ENCODE results near the gene MOV10. TPM values are rescaled to one million over a fixed set of nuclear protein-coding genes. Genes with fewer than 3 reads are reported as not detected.

Gene MOV10
- total and polyA plus RNA-seq, 2 donors (not counting 3 experiments of a cell fraction or from before 2014, with no cell fraction given): 97.1 to 113 TPM

GRCh38 chr1:112665857-112666256 is 8.6 kb upstream of the MOV10 start:
- Histone ChIP-seq H3K27ac (ENCODE audit: insufficient read depth, low read depth, low read length) (no peak overlapping the region), H3K9ac (replicated peaks; ENCODE audit: extremely low read depth, insufficient read depth, low read length) (no peak overlapping the region), H4K20me1 (replicated peaks; ENCODE audit: control insufficient read depth, extremely low read depth, insufficient read depth, low read length) (no peaks in the 10 kb centered on the region), H3K36me3 (ENCODE audit: control insufficient read depth in 2 of 2, extremely low read depth in 1 of 2, insufficient read depth in 2 of 2, low read length in 2 of 2) (peaks cover 17 to 29% of the 10 kb centered on the region in 2 experiments), H3K9me1 (replicated peaks; ENCODE audit: control insufficient read depth, extremely low read depth, insufficient read depth, low read length) (no peaks in the 10 kb centered on the region), H2AFZ (ENCODE audit: low read depth, low read length) (no peak overlapping the region), H3K79me2 (ENCODE audit: control insufficient read depth, insufficient read depth, low read length) (no peaks in the 10 kb centered on the region), H3K4me1 (ENCODE audit: control insufficient read depth, extremely low read depth, insufficient read depth, low read length) (no peaks in the 10 kb centered on the region), H3K27me3 (ENCODE audit: control insufficient read depth in 2 of 2, insufficient read depth in 2 of 2, low read length in 2 of 2) (no peaks in the 10 kb centered on the region), H3K4me2 (ENCODE audit: insufficient read depth, low read length) (no peak overlapping the region), H3K9me3 (replicated peaks; ENCODE audit: control insufficient read depth, insufficient read depth, low read length) (no peaks in the 10 kb centered on the region), H3K4me3 (replicated peaks in 1 of 3; ENCODE audit: insufficient read depth in 1 of 3, low read depth in 1 of 3, low read length in 3 of 3) (no peak overlapping the region)
- BruUV-seq (replicated peaks): no TSS peak
- no peak for TF ChIP-seq POLR2AphosphoS5 (IDR thresholded peaks at IDR 0.05; ENCODE audit: insufficient read depth, low read depth, low read length)
- intact Hi-C loops (cut with micrococcal nuclease) (no loop called here), dilution Hi-C loops (cut with MboI; ENCODE audit: extremely low pct_ligation_motif_present, low sequenced_read_pairs) (no loop called here)
- POLR2A ChIA-PET: no interaction called here
- no peak for FAIRE-seq
- CTCF ChIA-PET: interaction anchor here (1.0 to 1.2 kb wide), 2 partner anchors 13 to 22 kb away, joined by 3 read pairs; no protein-coding TSS in a partner anchor
- DNase-seq (ENCODE audit: low read depth, low spot score): no peak

- Histone ChIP-seq H3K36me3 (ENCODE audit: control insufficient read depth in 2 of 2, extremely low read depth in 1 of 2, insufficient read depth in 2 of 2, low read length in 2 of 2) (peaks cover 12 to 30% of the 10 kb centered on the region in 2 experiments), H3K4me3 (replicated peaks in 1 of 3; ENCODE audit: insufficient read depth in 1 of 3, low read depth in 1 of 3, low read length in 3 of 3) (no peak overlapping the region), H2AFZ (ENCODE audit: low read depth, low read length) (no peak overlapping the region), H4K20me1 (replicated peaks; ENCODE audit: control insufficient read depth, extremely low read depth, insufficient read depth, low read length) (no peaks in the 10 kb centered on the region), H3K4me2 (ENCODE audit: insufficient read depth, low read length) (no peak overlapping the region), H3K9me3 (replicated peaks; ENCODE audit: control insufficient read depth, insufficient read depth, low read length) (no peaks in the 10 kb centered on the region), H3K9me1 (replicated peaks; ENCODE audit: control insufficient read depth, extremely low read depth, insufficient read depth, low read length) (no peaks in the 10 kb centered on the region), H3K27ac (ENCODE audit: insufficient read depth, low read depth, low read length) (no peak overlapping the region), H3K9ac (replicated peaks; ENCODE audit: extremely low read depth, insufficient read depth, low read length) (no peak overlapping the region), H3K4me1 (ENCODE audit: control insufficient read depth, extremely low read depth, insufficient read depth, low read length) (no peaks in the 10 kb centered on the region), H3K27me3 (ENCODE audit: control insufficient read depth in 2 of 2, insufficient read depth in 2 of 2, low read length in 2 of 2) (no peaks in the 10 kb centered on the region), H3K79me2 (ENCODE audit: control insufficient read depth, insufficient read depth, low read length) (no peaks in the 10 kb centered on the region)
- ChIA-PET CTCF (interaction anchor here (0.5 kb wide), 1 partner anchor 68 kb away, joined by 3 read pairs; no protein-coding TSS in a partner anchor), POLR2A (no interaction called here)
- intact Hi-C loops (cut with micrococcal nuclease) (no loop called here), dilution Hi-C loops (cut with MboI; ENCODE audit: extremely low pct_ligation_motif_present, low sequenced_read_pairs) (no loop called here)
- TF ChIP-seq CTCF (IDR thresholded peaks at IDR 0.05; ENCODE audit: extremely low read depth in 1 of 2, insufficient read depth in 1 of 2, low read depth in 1 of 2, low read length in 2 of 2) (no peak), EZH2 (IDR thresholded peaks at IDR 0.05; ENCODE audit: borderline replicate concordance, low read depth, low read length, severe bottlenecking) (no peak), MYC (IDR thresholded peaks at IDR 0.05; ENCODE audit: low read depth, low read length) (no peak), FOS (IDR thresholded peaks at IDR 0.05; ENCODE audit: borderline replicate concordance, insufficient read depth, low read length) (no peak), GATA2 (IDR thresholded peaks at IDR 0.05; ENCODE audit: insufficient read depth, insufficient read length, low read depth, low read length) (no peak), POLR2AphosphoS5 (IDR thresholded peaks at IDR 0.05; ENCODE audit: insufficient read depth, low read depth, low read length) (no peak), POLR2A (IDR thresholded peaks at IDR 0.05; ENCODE audit: low read depth, low read length) (no peak), JUN (IDR thresholded peaks at IDR 0.05; ENCODE audit: borderline replicate concordance, insufficient read depth, insufficient read length, low read depth) (no peak)
- TF ChIP-seq, protein P1, sequence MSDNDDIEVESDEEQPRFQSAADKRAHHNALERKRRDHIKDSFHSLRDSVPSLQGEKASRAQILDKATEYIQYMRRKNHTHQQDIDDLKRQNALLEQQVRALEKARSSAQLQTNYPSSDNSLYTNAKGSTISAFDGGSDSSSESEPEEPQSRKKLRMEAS (IDR thresholded peaks at IDR 0.05; ENCODE audit: insufficient read depth, insufficient read length): no peak
- FAIRE-seq (no peak), DNase-seq (ENCODE audit: low read depth, low spot score) (no peak)
- no TSS peak for BruUV-seq (replicated peaks)
Measured at GRCh38 chr1:112666946-112667345, 7.5 kb upstream of the MOV10 start.
